Heart left ventricle (tissue), 16 donors: ENCODE results near the gene LRMDA. TPM values are rescaled to one million over a fixed set of nuclear protein-coding genes. Genes with fewer than 3 reads are reported as not detected.

Experiments
- ATAC-seq, 4 donors: fragments of 200-7000 bp; cut with Tn5 transposase; one replicate each; pipeline ENCODE4 v1.9.1; 2020 to 2022; ENCODE audit warnings: moderate library complexity in 4 of 4, mild to moderate bottlenecking in 3 of 4, moderate number of reproducible peaks in 1 of 4
- DNase-seq, 5 donors: peaks; one replicate each; pipeline ENCODE4 v3.0.0-alpha.2; 2020
- H3K27ac ChIP-seq, 12 donors: fragments of 200-600 bp; sonication (generic) in 4 of 12; one replicate each; pipeline versions ENCODE4 v1.5.0 to v1.8.0; 2016 to 2022; ENCODE audit warnings: mild to moderate bottlenecking in 2 of 12
- H3K27me3 ChIP-seq, 9 donors: fragments of 200-600 bp; sonication (generic) in 2 of 9; one replicate each; pipeline versions ENCODE4 v1.5.1 to v1.8.0; 2016 to 2022; ENCODE audit warnings: mild to moderate bottlenecking in 3 of 9
- H3K36me3 ChIP-seq, 9 donors: fragments of 200-600 bp; sonication (generic) in 2 of 9; one replicate each; pipeline versions ENCODE4 v1.5.0 to v1.8.0; 2018 to 2022; ENCODE audit warnings: mild to moderate bottlenecking in 2 of 9
- H3K4me1 ChIP-seq, 12 donors: fragments of 200-600 bp; sonication (generic) in 4 of 12; one replicate each; pipeline versions ENCODE4 v1.5.0 to v1.8.0; 2016 to 2022; ENCODE audit warnings: mild to moderate bottlenecking in 3 of 12
- H3K4me3 ChIP-seq, 12 donors: fragments of 200-600 bp; sonication (generic) in 4 of 12; one replicate each; pipeline versions ENCODE4 v1.5.0 to v1.8.0; 2017 to 2022; ENCODE audit warnings: mild to moderate bottlenecking in 9 of 12, moderate library complexity in 4 of 12
- H3K9me3 ChIP-seq, 12 donors: fragments of 200-600 bp; sonication (generic) in 4 of 12; one replicate each; pipeline versions ENCODE4 v1.5.0 to v1.8.0; 2016 to 2022; ENCODE audit warnings: mild to moderate bottlenecking in 1 of 12
- CTCF ChIP-seq, 12 donors: fragments of 200-600 bp; sonication (generic) in 4 of 12; IDR thresholded peaks; one replicate each; pipeline versions ENCODE4 v1.5.0 to v1.8.0; 2018 to 2022; ENCODE audit warnings: antibody characterized with exemption in 12 of 12, mild to moderate bottlenecking in 5 of 12
- POLR2A ChIP-seq, 2 donors: fragments of 450-650 bp; IDR thresholded peaks; one replicate each; pipeline ENCODE4 v1.6.1; 2017; ENCODE audit warnings: antibody characterized with exemption in 2 of 2, mild to moderate bottlenecking in 2 of 2, moderate library complexity in 2 of 2
- WGBS, 4 donors: extraction: QIAGEN DNeasy Blood & Tissue Kit in 2 of 4; methylation state at CpG; one replicate each; pipeline versions ENCODE4 v1.1.5 to v1.1.7; 2013 to 2018; 5-methylcytosine and 5-hydroxymethylcytosine counted together
- intact Hi-C, 10 donors: fragments of 100-400 bp; cut with DNase I; formaldehyde crosslinking; loops; one replicate each; pipeline versions ENCODE4 v1.11.1 to v1.14.2; 2022
- polyA plus RNA-seq, 2 donors: library from polyadenylated mRNA; stranded (reverse); fragments of 200-250 nt; gene quantifications; one replicate each; pipeline ENCODE4 v1.2.3, GENCODE V29; 2013
- total RNA-seq, 9 donors: library from RNA; depleted of rRNA in 2 of 9; stranded (reverse); fragments of >200 nt in 2 of 9; fragmentation: NEBNext Ultra II Directional in 3 of 9; extraction: Animal tissue kit (Norgen Biotek cat#: 25700) in 3 of 9; gene quantifications; one replicate each; pipeline versions ENCODE4 v1.1.0 to v1.2.4, GENCODE V29; 2016 to 2023
- donor health status: ischemic (EF 13 %, LVEDD 7.1; RV severe dilation, severe dysfunction).
- donor health status: healthy with polysubstance abuse.
- donor health status: DM: no; HTN: yes; CAD: no.
- donor health status: DM: no; HTN: no; CAD: no.
- donor health status: ischemic (EF 25% LVEDD 6.9; RV normal size, moderate dysfunction).
- donor health status: ischemic (EF 25% LVEDD 5.7; RV mildly dilated, moderate dysfunction).
- donor health status: healthy.
- donor health status: DM: yes; HTN: yes; CAD: no.
- donor health status: ischemic (EF 35%, LVEDD 5.7; RV mildly dilated, moderate dysfunction).
- donor health status: nonischemic (EF 11% LVEDD 7.7; RV severe dilation, severe dysfunction).
- donor health status: DM: yes; HTN: yes; CAD: no.
- donor health status: PGD.
- donor health status: ischemic (EF 29% LVEDD 5.4; RV normal size, mild dysfunction).
- donor health status: nonischemic (EF 23%, LVEDD 6.1; RV moderate dilation, normal function).

Gene LRMDA
- total and polyA plus RNA-seq, 11 donors: 2.4 to 34.4 (median 14.9) TPM

DNA sequence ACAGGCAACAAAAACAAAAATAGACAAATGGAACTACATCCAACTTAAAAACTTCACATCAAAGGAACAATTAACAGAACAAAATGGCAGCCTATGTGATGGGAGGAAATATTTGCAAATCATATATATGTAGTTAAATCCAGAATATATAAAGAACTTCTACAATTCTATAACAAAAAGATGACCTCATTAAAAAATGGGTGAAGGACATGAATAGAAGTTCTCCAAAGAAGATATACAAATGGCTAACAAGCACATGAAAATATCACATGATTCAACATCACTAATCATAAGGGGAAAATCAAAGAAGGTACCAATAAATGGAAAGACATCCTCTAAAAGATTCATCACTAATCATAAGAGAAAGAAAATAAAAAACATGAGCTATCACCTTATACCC is 416.1 kb downstream of the LRMDA start:
- ATAC-seq (no peak), DNase-seq (no peak)
- intact Hi-C loops: no loop called here
- H3K36me3 ChIP-seq: no peaks in the 10 kb centered on the region
- no peak for TF ChIP-seq POLR2A (IDR thresholded peaks at IDR 0.05)
- TF ChIP-seq CTCF (IDR thresholded peaks at IDR 0.05): no peak
- peaks cover 0 to 8% (median 0%) of the 10 kb centered on the region in 12 donors for H3K4me1 ChIP-seq
- H3K9me3 ChIP-seq: no peaks in the 10 kb centered on the region
- H3K27me3 ChIP-seq: no peaks in the 10 kb centered on the region
- H3K4me3 ChIP-seq: no peak overlapping the region
- H3K27ac ChIP-seq: no peak overlapping the region

GRCh38 chr10:75851580-75852345 is 420.3 kb downstream of the LRMDA start:
- DNase-seq (no peak), ATAC-seq (no peak)
- no peaks in the 10 kb centered on the region for H3K4me1 ChIP-seq
- intact Hi-C loops: no loop called here
- H3K27me3 ChIP-seq: no peaks in the 10 kb centered on the region
- H3K9me3 ChIP-seq: peaks cover 0 to 2% (median 0%) of the 10 kb centered on the region in 12 donors
- H3K27ac ChIP-seq: no peak overlapping the region
- no peak overlapping the region for H3K4me3 ChIP-seq
- TF ChIP-seq POLR2A (IDR thresholded peaks at IDR 0.05) (no peak), CTCF (IDR thresholded peaks at IDR 0.05) (no peak)
- H3K36me3 ChIP-seq: no peaks in the 10 kb centered on the region
- WGBS, 4 donors: 94 to 97% (median 95%) methylated on average over 5 of the region's 5 CpGs

GRCh38 chr10:75852851-75853484 is 421.5 kb downstream of the LRMDA start:
- H3K27me3 ChIP-seq: no peaks in the 10 kb centered on the region
- peaks cover 0 to 2% (median 0%) of the 10 kb centered on the region in 12 donors for H3K9me3 ChIP-seq
- no peak overlapping the region for H3K27ac ChIP-seq
- DNase-seq (no peak), ATAC-seq (no peak)
- WGBS, 4 donors: 54 to 95% (median 73%) methylated on average over 3 of the region's 3 CpGs
- H3K36me3 ChIP-seq: no peaks in the 10 kb centered on the region
- H3K4me3 ChIP-seq: no peak overlapping the region
- H3K4me1 ChIP-seq: no peaks in the 10 kb centered on the region
- intact Hi-C loops: no loop called here
- TF ChIP-seq CTCF (IDR thresholded peaks at IDR 0.05) (peak in 6 of 12 donors; percentile 10 to 34 (median 20)), POLR2A (IDR thresholded peaks at IDR 0.05) (no peak)

- Histone ChIP-seq H3K27ac (no peak overlapping the region), H3K4me1 (no peaks in the 10 kb centered on the region), H3K4me3 (no peak overlapping the region), H3K36me3 (no peaks in the 10 kb centered on the region), H3K27me3 (no peaks in the 10 kb centered on the region), H3K9me3 (peaks cover 0 to 2% (median 0%) of the 10 kb centered on the region in 12 donors)
- ATAC-seq (no peak), DNase-seq (no peak)
- TF ChIP-seq POLR2A (IDR thresholded peaks at IDR 0.05) (no peak), CTCF (IDR thresholded peaks at IDR 0.05) (no peak)
- 69 to 99% (median 79%) methylated on average over 5 of the region's 5 CpGs for WGBS, 4 donors
- intact Hi-C loops: no loop called here
Measured at GRCh38 chr10:75857269-75857846, 425.9 kb downstream of the LRMDA start.
